A549 (cell line): ENCODE data around the gene SPAG7. TPM values are rescaled to one million over a fixed set of nuclear protein-coding genes. Genes with fewer than 3 reads are reported as not detected.

Source experiments
- ATAC-seq, 2 experiments: fragments of 200-7000 bp in 1 of 2; fragments of >200 bp in 1 of 2; cut with Nextera tagmentation in 1 of 2; cut with Tn5 transposase in 1 of 2; 3 replicates each; pipeline versions ENCODE4 v1.8.0 to v1.9.1; 2018 to 2020; ENCODE audit warnings: mild to moderate bottlenecking in 1 of 2, moderate library complexity in 1 of 2
- CTCF ChIA-PET: fragments of 300-600 bp; sonication (Branson Sonifier 250); formaldehyde crosslinking; extraction: SDS; loops from one replicate; lab custom pipeline; 2021; ENCODE audit warnings: antibody characterized with exemption, inconsistent platforms; lab: Yijun Ruan, JAX
- POLR2A ChIA-PET: fragments of 350-600 bp; formaldehyde crosslinking; extraction: SDS; loops from one replicate; lab custom pipeline; 2021; ENCODE audit warnings: antibody characterized with exemption, inconsistent platforms; lab: Yijun Ruan, JAX
- DNase-seq, 2 experiments: peaks; one replicate each; pipeline versions ENCODE4 v3.0.0 to v3.0.0-alpha.2; 2011 to 2016; ENCODE audit warnings: low read depth in 1 of 2, low spot score in 1 of 2
- FAIRE-seq: peaks from 2 replicates; lab custom pipeline; 2011; peaks lifted over from hg19 to GRCh38; lab: Jason Lieb, UNC
- H3K27ac ChIP-seq, 2 experiments: fragments of >200 bp; sonication (Bioruptor Twin); formaldehyde crosslinking; 3 replicates each; pipeline ENCODE4 v1.5.1; 2016 to 2017
- H3K4me1 ChIP-seq: fragments of >200 bp; sonication (Bioruptor Twin); formaldehyde crosslinking; 3 replicates; pipeline ENCODE4 v1.6.1; 2016
- H3K4me2 ChIP-seq: fragments of >200 bp; sonication (Bioruptor Twin); formaldehyde crosslinking; 3 replicates; pipeline ENCODE4 v1.6.1; 2016
- H3K4me3 ChIP-seq: fragments of >200 bp; sonication (Bioruptor Twin); formaldehyde crosslinking; 3 replicates; pipeline ENCODE4 v1.5.1; 2016
- H3K9me3 ChIP-seq: fragments of >200 bp; sonication (Bioruptor Twin); formaldehyde crosslinking; 3 replicates; pipeline ENCODE4 v1.6.1; 2016
- BHLHE40 ChIP-seq: IDR thresholded peaks from 2 replicates; pipeline ENCODE4 v1.6.1; 2012; ENCODE audit warnings: low read depth, low read length, inconsistent platforms
- CBX2 ChIP-seq: fragments of 200-600 bp; sonication (generic); IDR thresholded peaks from 2 replicates; pipeline ENCODE4 v1.6.1; 2016; ENCODE audit warnings: low read depth, mild to moderate bottlenecking, borderline replicate concordance
- ESRRA ChIP-seq: fragments of 150-350 bp; IDR thresholded peaks from 2 replicates; pipeline ENCODE4 v1.6.1; 2014; ENCODE audit warnings: mild to moderate bottlenecking, low read length, borderline replicate concordance
- FOSB ChIP-seq: fragments of 250-450 bp; sonication (Bioruptor Pico); IDR thresholded peaks from 2 replicates; pipeline ENCODE4 v1.5.0; 2020; ENCODE audit warnings: mild to moderate bottlenecking, moderate library complexity
- FOSL2 ChIP-seq, 2 experiments: fragments of 450-650 bp in 1 of 2; fragments of >200 bp in 1 of 2; sonication (Bioruptor Twin) in 1 of 2; formaldehyde crosslinking; IDR thresholded peaks; 2 replicates each; pipeline versions ENCODE4 v1.5.0 to v1.6.1; 2016 to 2020; ENCODE audit warnings: mild to moderate bottlenecking in 1 of 2, moderate library complexity in 1 of 2
- HDAC2 ChIP-seq: fragments of 200-600 bp; sonication (generic); IDR thresholded peaks from 2 replicates; pipeline ENCODE4 v1.6.1; 2016
- HEYL ChIP-seq: fragments of 250-450 bp; sonication (Bioruptor Pico); IDR thresholded peaks from 2 replicates; pipeline ENCODE4 v1.8.0; 2021; ENCODE audit warnings: mild to moderate bottlenecking, moderate library complexity
- HOXB13 ChIP-seq: fragments of 250-450 bp; sonication (Bioruptor Pico); IDR thresholded peaks from 2 replicates; pipeline ENCODE4 v1.5.0; 2020; ENCODE audit warnings: low read depth, mild to moderate bottlenecking, moderate library complexity
- JUNB ChIP-seq: fragments of >200 bp; sonication (Bioruptor Twin); formaldehyde crosslinking; IDR thresholded peaks from 2 replicates; pipeline ENCODE4 v1.6.1; 2016
- KDM1A ChIP-seq: fragments of 200-600 bp; sonication (generic); IDR thresholded peaks from 2 replicates; pipeline ENCODE4 v1.6.1; 2016; ENCODE audit warnings: low read depth, mild to moderate bottlenecking
- MAFK ChIP-seq: fragments of 450-650 bp; IDR thresholded peaks from 2 replicates; pipeline ENCODE4 v1.6.1; 2014; ENCODE audit not compliant: partially characterized antibody
- PHF8 ChIP-seq: fragments of 200-600 bp; sonication (generic); IDR thresholded peaks from 2 replicates; pipeline ENCODE4 v1.6.1; 2016; ENCODE audit warnings: low read depth, mild to moderate bottlenecking, antibody characterized with exemption, moderate library complexity, borderline replicate concordance
- RCOR1 ChIP-seq: fragments of 150-350 bp; IDR thresholded peaks from 2 replicates; pipeline ENCODE4 v1.6.1; 2014; ENCODE audit warnings: antibody characterized with exemption, low read length, low read depth
- RNF2 ChIP-seq: fragments of 200-600 bp; sonication (generic); IDR thresholded peaks from 2 replicates; pipeline ENCODE4 v1.6.1; 2016; ENCODE audit warnings: low read depth, mild to moderate bottlenecking, antibody characterized with exemption, moderate library complexity, borderline replicate concordance
- SREBF2 ChIP-seq: fragments of 450-650 bp; IDR thresholded peaks from 2 replicates; pipeline ENCODE4 v1.6.1; 2014; ENCODE audit warnings: mild to moderate bottlenecking, moderate library complexity
- TFCP2L1 ChIP-seq: fragments of 250-450 bp; sonication (Bioruptor Pico); IDR thresholded peaks from 2 replicates; pipeline ENCODE4 v1.5.0; 2021; ENCODE audit warnings: mild to moderate bottlenecking
- TP53 ChIP-seq: fragments of 250-450 bp; sonication (Bioruptor Pico); IDR thresholded peaks from 2 replicates; pipeline ENCODE4 v1.5.0; 2021; ENCODE audit warnings: mild to moderate bottlenecking, moderate library complexity
- ZC3H11A ChIP-seq: fragments of 450-650 bp; IDR thresholded peaks from 2 replicates; pipeline ENCODE4 v1.6.1; 2014; ENCODE audit warnings: antibody characterized with exemption, mild to moderate bottlenecking
- WGBS: methylation state at CpG from one replicate; pipeline ENCODE4 v1.1.6; 2017; ENCODE audit errors: missing lambda C conversion rate; 5-methylcytosine and 5-hydroxymethylcytosine counted together
- polyA plus RNA-seq, 4 experiments: library from polyadenylated mRNA; depleted of rRNA in 3 of 4; stranded (reverse); fragments of >200 nt; fragmentation: RNase III in 1 of 4; extraction: RNeasy Plus Mini Kit Qiagen cat#74134 plus additional on column Dnase treatment in 1 of 4; gene quantifications; 2 replicates in 3 of 4; 3 replicates in 1 of 4; pipeline ENCODE4 v1.2.3, GENCODE V29; 2011 to 2017
- TF ChIP-seq, protein P1 (sequence below): fragments of 200-600 bp; sonication (generic); IDR thresholded peaks from 2 replicates; pipeline ENCODE4 v1.6.1; 2016; ENCODE audit warnings: antibody characterized with exemption, mild to moderate bottlenecking, moderate library complexity
- TF ChIP-seq, protein P2 (sequence below): IDR thresholded peaks from 2 replicates; pipeline ENCODE4 v1.6.1; 2012; ENCODE audit warnings: low read depth, borderline replicate concordance
- TF ChIP-seq, protein P3 (sequence below): fragments of >200 bp; sonication (Bioruptor Twin); formaldehyde crosslinking; IDR thresholded peaks from 3 replicates; pipeline ENCODE4 v1.5.1; 2016

The SPAG7 gene
- polyA plus RNA-seq, 2 of the 4 experiments (the other 2 are of a cell fraction) = 94.9 to 102 TPM

DNA sequence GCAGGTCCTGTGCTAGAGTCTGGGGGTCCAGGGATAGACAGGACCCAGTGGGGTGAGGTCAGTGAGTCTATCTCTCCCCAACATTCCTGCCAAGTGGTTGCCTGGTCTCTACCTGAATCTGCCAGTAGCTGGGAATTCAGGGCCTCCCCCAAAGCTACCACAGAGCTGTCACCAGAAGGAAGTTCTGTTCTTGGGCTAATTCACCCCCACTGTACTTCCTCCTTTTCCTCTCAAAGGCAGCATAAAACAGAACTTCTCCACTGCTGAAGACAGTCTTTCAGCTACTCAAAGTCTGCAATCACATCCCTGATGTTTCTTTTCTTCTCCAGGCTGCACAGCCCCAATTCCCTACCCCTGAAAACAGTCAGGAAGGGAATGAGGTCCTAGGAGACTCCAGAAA lies 11.1 kb upstream of the SPAG7 start:
- FAIRE-seq (no peak), ATAC-seq (no peak), DNase-seq (no peak)
- ChIA-PET POLR2A (interaction anchor here (2.4 kb wide), 1 partner anchor 11 kb away, joined by 11 read pairs; the partner anchor contains the start of gene SPAG7), CTCF (interaction anchor here (0.7 to 4.7 kb wide), 8 partner anchors 8 to 107 kb away, joined by 3 to 79 read pairs (median 15); partner anchors contain the start of genes CAMTA2, INCA1, KIF1C and SPAG7)
- no peak overlapping the region for H3K4me2 ChIP-seq
- H3K4me3 ChIP-seq = no peak overlapping the region
- no peaks in the 10 kb centered on the region for H3K4me1 ChIP-seq
- no peaks in the 10 kb centered on the region for H3K9me3 ChIP-seq
- TF ChIP-seq, protein P1, sequence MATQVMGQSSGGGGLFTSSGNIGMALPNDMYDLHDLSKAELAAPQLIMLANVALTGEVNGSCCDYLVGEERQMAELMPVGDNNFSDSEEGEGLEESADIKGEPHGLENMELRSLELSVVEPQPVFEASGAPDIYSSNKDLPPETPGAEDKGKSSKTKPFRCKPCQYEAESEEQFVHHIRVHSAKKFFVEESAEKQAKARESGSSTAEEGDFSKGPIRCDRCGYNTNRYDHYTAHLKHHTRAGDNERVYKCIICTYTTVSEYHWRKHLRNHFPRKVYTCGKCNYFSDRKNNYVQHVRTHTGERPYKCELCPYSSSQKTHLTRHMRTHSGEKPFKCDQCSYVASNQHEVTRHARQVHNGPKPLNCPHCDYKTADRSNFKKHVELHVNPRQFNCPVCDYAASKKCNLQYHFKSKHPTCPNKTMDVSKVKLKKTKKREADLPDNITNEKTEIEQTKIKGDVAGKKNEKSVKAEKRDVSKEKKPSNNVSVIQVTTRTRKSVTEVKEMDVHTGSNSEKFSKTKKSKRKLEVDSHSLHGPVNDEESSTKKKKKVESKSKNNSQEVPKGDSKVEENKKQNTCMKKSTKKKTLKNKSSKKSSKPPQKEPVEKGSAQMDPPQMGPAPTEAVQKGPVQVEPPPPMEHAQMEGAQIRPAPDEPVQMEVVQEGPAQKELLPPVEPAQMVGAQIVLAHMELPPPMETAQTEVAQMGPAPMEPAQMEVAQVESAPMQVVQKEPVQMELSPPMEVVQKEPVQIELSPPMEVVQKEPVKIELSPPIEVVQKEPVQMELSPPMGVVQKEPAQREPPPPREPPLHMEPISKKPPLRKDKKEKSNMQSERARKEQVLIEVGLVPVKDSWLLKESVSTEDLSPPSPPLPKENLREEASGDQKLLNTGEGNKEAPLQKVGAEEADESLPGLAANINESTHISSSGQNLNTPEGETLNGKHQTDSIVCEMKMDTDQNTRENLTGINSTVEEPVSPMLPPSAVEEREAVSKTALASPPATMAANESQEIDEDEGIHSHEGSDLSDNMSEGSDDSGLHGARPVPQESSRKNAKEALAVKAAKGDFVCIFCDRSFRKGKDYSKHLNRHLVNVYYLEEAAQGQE = no peak
- TF ChIP-seq FOSB (CRISPR knock-in tag) (no peak), ZC3H11A (no peak), MAFK (no peak), HEYL (no peak), FOSL2 (IDR thresholded peaks at IDR 0.05) (no peak), FOSL2 (CRISPR knock-in tag; IDR thresholded peaks at IDR 0.05) (no peak), JUNB (no peak), HDAC2 (no peak)
- no peak overlapping the region for H3K27ac ChIP-seq

DNA sequence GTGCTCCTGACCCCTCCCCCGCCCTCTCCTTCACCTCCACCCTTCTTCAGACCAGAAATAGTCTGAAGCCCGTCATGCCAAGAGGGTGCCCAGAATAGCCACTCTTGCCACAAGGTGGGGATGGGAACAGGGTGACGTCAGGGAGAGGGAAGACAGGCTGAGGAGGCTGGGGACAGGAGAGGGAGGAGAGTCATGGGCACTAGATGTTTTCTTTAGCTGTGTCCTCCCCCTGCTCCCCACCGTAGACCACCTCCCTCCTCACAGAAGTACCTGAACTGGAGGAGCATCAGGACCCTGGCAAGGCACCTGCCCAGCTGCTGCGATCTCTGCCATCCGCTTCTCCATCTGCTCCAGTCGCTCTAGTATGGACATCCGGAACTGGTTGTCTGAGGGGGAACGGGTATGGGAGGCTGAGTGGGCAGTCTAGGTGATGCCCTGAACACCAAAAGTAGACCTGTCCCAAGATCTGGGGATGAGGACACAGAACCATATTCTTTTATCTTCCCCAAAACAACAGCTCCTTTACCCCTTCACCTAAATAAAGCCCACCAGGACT lies 6.6 kb upstream of the SPAG7 start:
- Histone ChIP-seq H3K4me2 (no peak overlapping the region), H3K4me3 (no peak overlapping the region), H3K4me1 (peaks cover 7% of the 10 kb centered on the region), H3K9me3 (no peaks in the 10 kb centered on the region), H3K27ac (no peak overlapping the region)
- FAIRE-seq (no peak), ATAC-seq (no peak), DNase-seq (no peak)
- ChIA-PET POLR2A (no interaction called here), CTCF (interaction anchor here (1.2 to 11.2 kb wide), 5 partner anchors 9 to 88 kb away, joined by 3 to 148 read pairs (median 7); partner anchors contain the start of gene CAMTA2)
- 93% methylated on average over 8 of the region's 9 CpGs for whole genome bisulfite sequencing
- TF ChIP-seq JUNB (no peak), CBX2 (no peak), HEYL (no peak), KDM1A (no peak), ESRRA (no peak), TP53 (CRISPR knock-in tag) (no peak), TFCP2L1 (CRISPR knock-in tag) (no peak), FOSL2 (IDR thresholded peaks at IDR 0.05) (no peak), FOSL2 (CRISPR knock-in tag; IDR thresholded peaks at IDR 0.05) (no peak), HOXB13 (CRISPR knock-in tag) (no peak), SREBF2 (no peak), BHLHE40 (no peak), PHF8 (no peak), HDAC2 (no peak), RCOR1 (no peak), RNF2 (no peak)
- TF ChIP-seq, protein P2, sequence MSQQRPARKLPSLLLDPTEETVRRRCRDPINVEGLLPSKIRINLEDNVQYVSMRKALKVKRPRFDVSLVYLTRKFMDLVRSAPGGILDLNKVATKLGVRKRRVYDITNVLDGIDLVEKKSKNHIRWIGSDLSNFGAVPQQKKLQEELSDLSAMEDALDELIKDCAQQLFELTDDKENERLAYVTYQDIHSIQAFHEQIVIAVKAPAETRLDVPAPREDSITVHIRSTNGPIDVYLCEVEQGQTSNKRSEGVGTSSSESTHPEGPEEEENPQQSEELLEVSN = no peak
- TF ChIP-seq, protein P3, sequence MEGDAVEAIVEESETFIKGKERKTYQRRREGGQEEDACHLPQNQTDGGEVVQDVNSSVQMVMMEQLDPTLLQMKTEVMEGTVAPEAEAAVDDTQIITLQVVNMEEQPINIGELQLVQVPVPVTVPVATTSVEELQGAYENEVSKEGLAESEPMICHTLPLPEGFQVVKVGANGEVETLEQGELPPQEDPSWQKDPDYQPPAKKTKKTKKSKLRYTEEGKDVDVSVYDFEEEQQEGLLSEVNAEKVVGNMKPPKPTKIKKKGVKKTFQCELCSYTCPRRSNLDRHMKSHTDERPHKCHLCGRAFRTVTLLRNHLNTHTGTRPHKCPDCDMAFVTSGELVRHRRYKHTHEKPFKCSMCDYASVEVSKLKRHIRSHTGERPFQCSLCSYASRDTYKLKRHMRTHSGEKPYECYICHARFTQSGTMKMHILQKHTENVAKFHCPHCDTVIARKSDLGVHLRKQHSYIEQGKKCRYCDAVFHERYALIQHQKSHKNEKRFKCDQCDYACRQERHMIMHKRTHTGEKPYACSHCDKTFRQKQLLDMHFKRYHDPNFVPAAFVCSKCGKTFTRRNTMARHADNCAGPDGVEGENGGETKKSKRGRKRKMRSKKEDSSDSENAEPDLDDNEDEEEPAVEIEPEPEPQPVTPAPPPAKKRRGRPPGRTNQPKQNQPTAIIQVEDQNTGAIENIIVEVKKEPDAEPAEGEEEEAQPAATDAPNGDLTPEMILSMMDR = no peak
